HL-60 (cell line): ENCODE measurements around the gene NFIX.
A peak's percentile ranks its signal among the peaks of the same experiment; 100 is the strongest.

Experiments used
- DNase-seq, 2 experiments: peaks; one replicate each; pipeline ENCODE4 v3.0.0-alpha.2; 2010 to 2020; ENCODE audit warnings: low read depth in 1 of 2, low spot score in 1 of 2
- H3K27ac ChIP-seq: fragments of 250-450 bp; sonication (Bioruptor Pico); replicated peaks from 2 replicates; pipeline ENCODE4 v1.5.1; 2020; ENCODE audit warnings: mild to moderate bottlenecking, moderate library complexity
- H3K27me3 ChIP-seq: fragments of 250-450 bp; sonication (Bioruptor Pico); 2 replicates; pipeline ENCODE4 v1.5.1; 2021; ENCODE audit warnings: mild to moderate bottlenecking, moderate library complexity; ENCODE audit not compliant: insufficient read depth, poor library complexity, severe bottlenecking
- H3K4me3 ChIP-seq: replicated peaks from 2 replicates; pipeline ENCODE4 v1.5.1; 2011; ENCODE audit warnings: mild to moderate bottlenecking, control low read depth, low read length; ENCODE audit not compliant: insufficient read depth
- GABPA ChIP-seq: IDR thresholded peaks from 2 replicates; pipeline ENCODE4 v1.6.1; 2012; ENCODE audit warnings: low read depth
- POLR2AphosphoS5 ChIP-seq: IDR thresholded peaks from 2 replicates; pipeline ENCODE4 v1.6.1; 2012; ENCODE audit warnings: low read depth
- REST ChIP-seq: IDR thresholded peaks from 2 replicates; pipeline ENCODE4 v1.6.1; 2012; ENCODE audit warnings: low read depth; ENCODE audit not compliant: insufficient replicate concordance
- SPI1 ChIP-seq: IDR thresholded peaks from 2 replicates; pipeline ENCODE4 v1.6.1; 2012; ENCODE audit warnings: low read depth, mild to moderate bottlenecking, borderline replicate concordance
- TF ChIP-seq, protein P1 (sequence below): IDR thresholded peaks from one replicate; pipeline ENCODE4 v1.5.1; 2011; ENCODE audit warnings: low read length, control low read depth, inconsistent platforms; ENCODE audit not compliant: insufficient read depth

The NFIX gene

GRCh38 chr19:13063461-13064091 is 68.3 kb downstream of the NFIX start:
- H3K4me3 ChIP-seq, result no peak overlapping the region
- DNase-seq, result no peak
- TF ChIP-seq REST (no peak), POLR2AphosphoS5 (no peak), SPI1 (no peak), GABPA (no peak)
- TF ChIP-seq, protein P1, sequence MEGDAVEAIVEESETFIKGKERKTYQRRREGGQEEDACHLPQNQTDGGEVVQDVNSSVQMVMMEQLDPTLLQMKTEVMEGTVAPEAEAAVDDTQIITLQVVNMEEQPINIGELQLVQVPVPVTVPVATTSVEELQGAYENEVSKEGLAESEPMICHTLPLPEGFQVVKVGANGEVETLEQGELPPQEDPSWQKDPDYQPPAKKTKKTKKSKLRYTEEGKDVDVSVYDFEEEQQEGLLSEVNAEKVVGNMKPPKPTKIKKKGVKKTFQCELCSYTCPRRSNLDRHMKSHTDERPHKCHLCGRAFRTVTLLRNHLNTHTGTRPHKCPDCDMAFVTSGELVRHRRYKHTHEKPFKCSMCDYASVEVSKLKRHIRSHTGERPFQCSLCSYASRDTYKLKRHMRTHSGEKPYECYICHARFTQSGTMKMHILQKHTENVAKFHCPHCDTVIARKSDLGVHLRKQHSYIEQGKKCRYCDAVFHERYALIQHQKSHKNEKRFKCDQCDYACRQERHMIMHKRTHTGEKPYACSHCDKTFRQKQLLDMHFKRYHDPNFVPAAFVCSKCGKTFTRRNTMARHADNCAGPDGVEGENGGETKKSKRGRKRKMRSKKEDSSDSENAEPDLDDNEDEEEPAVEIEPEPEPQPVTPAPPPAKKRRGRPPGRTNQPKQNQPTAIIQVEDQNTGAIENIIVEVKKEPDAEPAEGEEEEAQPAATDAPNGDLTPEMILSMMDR, result no peak
- H3K27ac ChIP-seq, result no peak overlapping the region
- no peaks in the 10 kb centered on the region for H3K27me3 ChIP-seq

GRCh38 chr19:13064092-13064489 is 68.8 kb downstream of the NFIX start:
- Histone ChIP-seq H3K27ac (no peak overlapping the region), H3K4me3 (no peak overlapping the region), H3K27me3 (no peaks in the 10 kb centered on the region)
- no peak for DNase-seq
- TF ChIP-seq GABPA, result no peak
- TF ChIP-seq REST, result no peak
- TF ChIP-seq SPI1, result no peak
- TF ChIP-seq POLR2AphosphoS5, result no peak
- TF ChIP-seq, protein P1, result no peak

DNA sequence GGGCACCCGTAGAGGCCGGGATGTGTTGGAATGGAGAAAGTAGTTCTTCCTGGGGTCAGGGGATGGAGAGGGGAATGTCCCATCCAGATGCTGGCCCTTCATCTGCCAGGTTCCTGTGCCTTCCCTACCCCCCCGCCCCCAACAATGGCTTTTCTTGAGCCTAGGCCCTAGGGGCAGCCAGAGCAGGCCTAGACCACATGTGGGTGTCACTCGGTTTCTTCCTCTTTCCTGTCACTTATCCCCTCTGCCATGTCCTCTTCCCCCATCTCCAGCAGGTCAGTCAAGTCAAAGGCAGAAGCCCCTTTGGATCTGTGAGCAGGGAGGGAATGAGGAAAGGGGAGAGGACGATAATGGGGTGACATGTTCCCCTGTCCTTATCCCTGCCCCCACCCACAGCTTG is 71.0 kb downstream of the NFIX start:
- no peak overlapping the region for H3K4me3 ChIP-seq
- no peak for TF ChIP-seq GABPA
- TF ChIP-seq POLR2AphosphoS5, result no peak
- no peak for TF ChIP-seq SPI1
- TF ChIP-seq REST, result no peak
- TF ChIP-seq, protein P1, result no peak
- no peak overlapping the region for H3K27ac ChIP-seq
- no peaks in the 10 kb centered on the region for H3K27me3 ChIP-seq
- DNase-seq, result peak in 1 of 2 experiments; percentile 23
